ENCODE results near the gene GBP3.

DNA sequence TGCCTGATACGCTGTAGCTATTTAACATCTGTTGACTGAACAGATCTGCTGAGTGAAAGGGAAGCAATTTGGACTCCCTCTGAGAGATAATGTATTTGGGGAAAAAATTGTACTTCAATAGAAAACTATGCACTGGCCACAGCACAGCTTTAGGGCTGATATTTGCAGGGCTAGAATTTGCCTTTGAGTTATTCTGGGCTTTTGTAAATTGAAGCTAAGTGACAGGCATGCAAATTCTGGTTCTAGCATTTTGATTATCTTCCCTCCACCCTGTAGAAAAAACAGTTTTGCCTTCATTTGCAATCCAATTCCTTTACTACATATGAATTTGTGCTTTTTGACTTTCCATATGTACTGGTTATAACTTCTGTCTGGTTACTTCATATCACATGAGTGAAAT lies 38.1 kb downstream of the GBP3 start:
- TF ChIP-seq, protein P1, sequence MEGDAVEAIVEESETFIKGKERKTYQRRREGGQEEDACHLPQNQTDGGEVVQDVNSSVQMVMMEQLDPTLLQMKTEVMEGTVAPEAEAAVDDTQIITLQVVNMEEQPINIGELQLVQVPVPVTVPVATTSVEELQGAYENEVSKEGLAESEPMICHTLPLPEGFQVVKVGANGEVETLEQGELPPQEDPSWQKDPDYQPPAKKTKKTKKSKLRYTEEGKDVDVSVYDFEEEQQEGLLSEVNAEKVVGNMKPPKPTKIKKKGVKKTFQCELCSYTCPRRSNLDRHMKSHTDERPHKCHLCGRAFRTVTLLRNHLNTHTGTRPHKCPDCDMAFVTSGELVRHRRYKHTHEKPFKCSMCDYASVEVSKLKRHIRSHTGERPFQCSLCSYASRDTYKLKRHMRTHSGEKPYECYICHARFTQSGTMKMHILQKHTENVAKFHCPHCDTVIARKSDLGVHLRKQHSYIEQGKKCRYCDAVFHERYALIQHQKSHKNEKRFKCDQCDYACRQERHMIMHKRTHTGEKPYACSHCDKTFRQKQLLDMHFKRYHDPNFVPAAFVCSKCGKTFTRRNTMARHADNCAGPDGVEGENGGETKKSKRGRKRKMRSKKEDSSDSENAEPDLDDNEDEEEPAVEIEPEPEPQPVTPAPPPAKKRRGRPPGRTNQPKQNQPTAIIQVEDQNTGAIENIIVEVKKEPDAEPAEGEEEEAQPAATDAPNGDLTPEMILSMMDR (IDR thresholded peaks at IDR 0.05): no peak
- no peak for TF ChIP-seq POLR2A (IDR thresholded peaks at IDR 0.05)
